GM18507 (cell line): Measurements from ENCODE around the gene LDB3.
"Not testable (repeated sequence)": the region's sequence is repeated elsewhere in the genome, so short reads cannot be mapped to it uniquely, and the experiment has no call there.

Experiments used
- DNase-seq: peaks from one replicate; pipeline ENCODE4 v3.0.0; 2011; ENCODE audit warnings: low read depth; ENCODE audit not compliant: insufficient read length; ENCODE audit errors: extremely low spot score
- FAIRE-seq: peaks from 2 replicates; lab custom pipeline; 2011; peaks lifted over from hg19 to GRCh38; lab: Jason Lieb, UNC

Gene LDB3, protein sequence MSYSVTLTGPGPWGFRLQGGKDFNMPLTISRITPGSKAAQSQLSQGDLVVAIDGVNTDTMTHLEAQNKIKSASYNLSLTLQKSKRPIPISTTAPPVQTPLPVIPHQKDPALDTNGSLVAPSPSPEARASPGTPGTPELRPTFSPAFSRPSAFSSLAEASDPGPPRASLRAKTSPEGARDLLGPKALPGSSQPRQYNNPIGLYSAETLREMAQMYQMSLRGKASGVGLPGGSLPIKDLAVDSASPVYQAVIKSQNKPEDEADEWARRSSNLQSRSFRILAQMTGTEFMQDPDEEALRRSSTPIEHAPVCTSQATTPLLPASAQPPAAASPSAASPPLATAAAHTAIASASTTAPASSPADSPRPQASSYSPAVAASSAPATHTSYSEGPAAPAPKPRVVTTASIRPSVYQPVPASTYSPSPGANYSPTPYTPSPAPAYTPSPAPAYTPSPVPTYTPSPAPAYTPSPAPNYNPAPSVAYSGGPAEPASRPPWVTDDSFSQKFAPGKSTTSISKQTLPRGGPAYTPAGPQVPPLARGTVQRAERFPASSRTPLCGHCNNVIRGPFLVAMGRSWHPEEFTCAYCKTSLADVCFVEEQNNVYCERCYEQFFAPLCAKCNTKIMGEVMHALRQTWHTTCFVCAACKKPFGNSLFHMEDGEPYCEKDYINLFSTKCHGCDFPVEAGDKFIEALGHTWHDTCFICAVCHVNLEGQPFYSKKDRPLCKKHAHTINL

DNA sequence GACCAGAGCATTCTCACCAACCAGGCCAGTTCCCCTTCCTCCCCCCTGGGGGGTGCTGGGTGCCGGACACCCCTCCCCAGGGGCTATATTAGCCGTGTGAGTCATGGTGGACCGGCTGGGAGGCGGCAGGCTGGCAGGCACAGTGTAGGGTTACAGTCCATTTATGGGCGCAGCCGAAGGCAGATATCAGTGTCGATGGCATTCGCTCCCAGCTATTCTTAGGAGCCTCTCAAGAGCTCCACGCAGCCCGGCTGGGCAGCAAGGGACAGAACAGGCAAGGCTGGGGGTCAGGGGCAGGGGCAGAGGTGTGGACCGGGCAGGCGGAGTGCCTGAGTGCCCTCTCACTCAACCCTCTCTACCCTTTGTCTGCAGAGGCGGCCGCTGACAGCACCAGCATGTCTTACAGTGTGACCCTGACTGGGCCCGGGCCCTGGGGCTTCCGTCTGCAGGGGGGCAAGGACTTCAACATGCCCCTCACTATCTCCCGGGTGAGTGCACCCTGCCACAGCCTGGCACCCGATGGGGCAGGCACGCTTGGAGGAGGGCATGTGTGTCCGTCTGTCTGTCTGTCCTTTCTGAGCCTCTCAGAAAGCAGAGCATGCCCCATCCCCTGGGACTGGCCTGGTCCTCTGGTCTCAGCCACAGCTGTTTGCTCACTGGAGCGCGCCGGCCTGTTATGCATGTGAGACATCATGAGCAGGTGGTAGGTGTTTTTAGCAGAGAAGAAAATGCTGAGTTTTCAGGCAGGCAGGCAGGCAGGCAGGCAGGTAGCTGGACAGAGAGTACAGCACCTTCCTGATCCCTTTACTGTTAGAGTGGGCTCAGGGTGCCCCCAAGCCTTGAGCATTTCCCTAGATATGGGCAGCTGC is at the start of gene LDB3:
LDB3 (plus strand) TSS at position 215 of the 869 bp plus-strand sequence; CDS start at position 396, 181 bp downstream.
- FAIRE-seq: peak; percentile 79

DNA sequence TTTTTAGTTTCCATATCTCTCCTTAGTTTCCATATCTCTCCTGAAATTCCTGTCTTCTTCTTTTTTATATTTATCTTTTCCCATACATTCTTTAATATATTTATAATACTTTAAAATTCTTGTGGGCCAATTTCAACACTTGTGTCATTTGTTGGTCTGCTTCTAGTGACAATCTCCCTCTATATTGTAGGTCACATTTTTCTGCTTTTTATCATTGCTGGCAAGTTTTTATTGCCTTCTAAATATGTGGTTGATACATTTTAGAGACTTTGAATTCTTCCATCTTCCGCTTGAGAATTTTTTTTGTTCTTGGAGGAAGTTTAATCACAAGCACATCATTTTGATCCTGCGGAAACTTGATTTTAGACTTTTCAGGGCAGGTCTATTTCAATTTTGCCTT is 40.0 kb upstream of the LDB3 start:
- DNase-seq (no peak), FAIRE-seq (no peak)

More for the DNA sequence above, at the start of gene LDB3:
- peak; percentile 48 for DNase-seq

DNA sequence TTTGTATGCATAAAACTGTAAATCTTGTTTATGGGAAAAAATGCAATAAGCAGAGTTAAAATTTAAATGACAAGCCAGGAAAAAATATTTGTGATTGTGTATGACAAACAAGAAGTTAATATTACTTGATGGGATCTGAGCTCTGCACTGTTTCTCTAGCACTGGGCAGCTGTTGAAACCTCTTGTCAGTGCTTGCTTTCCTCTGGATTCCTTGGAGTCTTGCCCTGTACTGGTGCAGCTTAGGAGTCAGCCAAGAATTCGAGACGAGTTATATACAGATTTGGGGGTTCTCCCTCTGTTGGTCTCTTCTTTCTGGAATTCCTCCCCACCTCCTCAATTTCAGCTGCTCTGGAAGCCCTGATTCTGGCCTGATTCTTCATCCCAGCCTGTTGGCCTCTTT is 38.2 kb upstream of the LDB3 start:
- FAIRE-seq: no peak
- DNase-seq: no peak

DNA sequence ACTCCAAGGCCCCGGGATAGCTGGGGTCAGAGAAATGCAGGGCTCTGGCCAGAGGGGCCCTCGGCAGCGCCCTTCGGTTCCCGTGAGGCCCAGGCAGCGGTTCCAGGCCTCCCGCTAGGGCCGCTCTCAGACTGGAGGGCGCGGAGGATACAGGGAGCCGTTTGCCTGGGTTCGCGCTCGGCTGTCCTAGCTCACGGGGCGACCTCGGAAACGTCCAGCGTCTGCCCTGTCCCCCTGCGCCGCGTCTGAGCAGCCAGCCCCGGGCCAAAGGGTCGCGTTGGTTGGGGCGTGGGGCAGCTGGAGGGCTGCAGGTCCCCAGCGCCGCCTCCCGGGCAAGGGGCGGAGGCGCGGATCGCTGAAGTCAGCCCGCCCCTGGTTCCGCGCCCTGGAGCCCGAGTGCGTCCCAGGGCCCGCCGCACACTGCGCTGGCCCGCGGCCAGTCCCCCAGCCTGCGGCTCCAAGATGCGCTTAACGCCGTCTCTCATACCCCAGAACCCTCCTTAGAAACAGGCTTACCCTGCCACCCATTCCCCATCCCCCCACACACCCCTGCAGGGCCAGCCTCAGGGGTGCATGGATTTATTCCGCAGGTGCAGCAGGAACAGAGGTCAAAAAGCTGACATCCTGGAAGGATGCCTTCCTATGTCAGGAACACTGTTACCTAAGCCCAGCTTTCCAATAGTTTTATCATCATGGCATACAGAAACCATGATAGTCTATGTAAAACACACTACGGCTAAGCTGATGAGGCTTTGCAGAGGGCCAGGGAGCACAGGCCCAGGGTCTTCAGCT is 36.1 kb upstream of the LDB3 start:
- DNase-seq (no peak), FAIRE-seq (no peak)

DNA sequence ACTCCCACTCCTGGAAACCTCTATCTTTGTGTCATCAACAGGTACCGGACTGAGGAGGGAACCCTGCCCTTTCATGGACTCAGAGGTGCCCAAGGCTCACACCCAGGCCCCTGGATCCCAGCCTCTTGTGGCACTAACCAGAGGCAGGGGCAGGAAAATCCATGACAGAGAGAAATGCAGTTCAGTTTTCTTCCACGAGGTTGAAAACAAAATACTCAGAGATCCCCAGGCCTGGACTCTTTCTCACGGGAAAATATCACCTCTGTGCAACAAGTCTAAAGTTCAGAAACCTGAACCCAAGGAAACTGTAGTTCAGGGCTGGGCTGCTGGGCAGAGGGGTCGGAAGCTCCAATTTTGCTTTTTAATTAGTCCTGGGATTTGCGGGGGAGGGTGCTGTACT is 35.4 kb upstream of the LDB3 start:
- DNase-seq (no peak), FAIRE-seq (no peak)

DNA sequence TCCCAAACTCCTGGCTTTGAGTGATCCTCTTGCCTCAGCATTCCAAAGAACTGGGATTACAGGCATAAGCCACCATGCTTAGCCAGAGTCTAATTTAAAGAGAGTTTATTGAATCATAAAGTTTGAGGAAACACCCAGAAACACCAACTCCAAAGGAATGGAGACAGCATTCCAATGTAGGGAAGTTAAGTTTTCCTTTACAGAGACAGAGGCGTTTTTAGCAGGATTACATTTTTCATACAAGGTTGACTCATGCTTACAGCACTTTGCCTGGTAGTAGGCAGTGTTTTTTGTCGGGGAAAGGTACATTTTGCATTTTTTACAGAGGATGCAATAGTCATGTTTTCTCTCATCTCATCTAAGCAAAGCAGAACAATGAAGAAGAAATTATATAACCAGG is 32.9 kb upstream of the LDB3 start:
- no peak for FAIRE-seq
- DNase-seq: no peak

DNA sequence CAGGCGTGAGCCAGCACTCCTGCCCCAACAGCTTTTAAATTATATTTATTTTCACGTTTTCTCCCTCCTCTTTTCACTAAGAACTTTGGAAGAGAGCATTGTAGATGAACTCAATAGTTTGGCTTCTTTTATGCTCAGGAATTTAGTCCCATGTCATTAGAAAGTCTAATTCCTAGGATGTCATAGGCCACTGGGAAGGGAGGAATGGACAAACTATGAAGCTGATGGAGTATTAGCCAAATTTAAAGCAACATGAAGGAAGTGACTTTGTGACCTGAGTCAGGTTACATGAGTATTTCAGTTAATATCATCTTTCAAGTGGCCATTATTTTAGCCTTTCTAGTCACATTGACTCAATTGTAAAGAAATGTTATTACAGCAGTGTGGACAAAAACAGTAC is 32.0 kb upstream of the LDB3 start:
- DNase-seq: no peak
- no peak for FAIRE-seq

DNA sequence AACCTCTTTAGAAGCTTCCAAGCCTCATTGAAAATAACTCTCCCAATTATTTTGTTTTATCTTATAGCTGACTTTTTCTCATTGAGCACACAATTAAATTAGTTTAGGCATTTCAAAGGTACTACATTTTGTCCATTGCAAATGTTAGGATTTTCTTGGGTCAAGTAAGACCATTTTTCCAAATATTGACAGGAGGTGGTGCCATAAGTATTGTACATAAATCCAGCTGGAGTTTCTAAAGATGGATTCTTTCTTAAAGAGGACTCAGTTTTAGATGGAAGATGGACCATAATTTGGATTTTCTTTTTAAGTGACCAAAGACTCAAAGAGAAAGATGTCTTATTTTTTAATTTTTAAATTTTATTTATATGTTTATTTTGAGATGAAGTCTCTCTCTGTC is 26.3 kb upstream of the LDB3 start:
- FAIRE-seq (no peak), DNase-seq (no peak)

DNA sequence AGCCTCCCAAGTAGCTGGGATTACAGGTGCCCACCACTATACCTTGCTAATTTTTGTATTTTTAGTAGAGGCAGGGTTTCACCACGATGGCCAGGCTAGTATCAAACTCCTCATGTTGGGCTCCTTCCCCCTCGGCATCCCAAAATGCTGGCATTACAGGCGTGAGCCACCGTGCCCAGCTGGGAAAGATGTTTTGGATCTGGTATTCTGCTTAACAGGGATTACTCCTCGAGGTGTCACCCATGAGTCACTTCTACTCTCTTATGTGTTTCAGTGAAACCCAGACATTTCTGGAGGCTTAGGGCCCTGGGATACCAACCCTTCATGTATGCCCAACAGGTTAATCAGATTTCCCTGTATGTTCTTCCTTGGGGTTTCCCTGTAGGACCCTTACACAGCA is 25.8 kb upstream of the LDB3 start:
- no peak for DNase-seq
- no peak for FAIRE-seq

DNA sequence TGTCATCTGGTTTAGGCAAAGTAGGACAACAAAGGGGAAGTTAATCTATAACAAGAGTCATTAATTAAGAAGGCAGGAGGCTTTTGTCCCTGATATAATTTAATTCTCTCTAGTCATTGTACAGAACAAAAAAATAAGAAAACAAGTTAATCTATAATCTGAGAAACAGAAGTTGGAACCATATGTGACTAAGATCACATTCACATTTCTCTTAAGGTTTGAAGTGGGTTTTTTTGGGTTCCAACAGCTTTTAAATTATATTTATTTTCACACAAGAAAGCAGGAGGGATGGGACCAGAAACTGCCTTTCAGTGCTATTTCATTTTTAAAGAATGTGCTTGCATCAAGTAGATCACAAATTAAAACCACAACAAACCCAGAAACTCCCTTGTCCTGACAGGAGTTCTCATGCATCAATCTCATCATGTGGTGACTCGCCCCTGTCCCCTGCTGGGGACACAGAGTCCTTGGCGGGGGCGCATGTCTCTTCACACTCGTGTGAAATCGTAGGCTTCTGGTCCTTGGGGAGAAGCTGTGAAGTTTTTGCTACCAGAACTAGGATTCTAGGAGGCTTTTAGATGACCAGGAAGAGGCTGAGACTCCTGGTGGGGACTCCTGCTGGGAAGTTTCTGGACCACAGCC is 24.0 kb upstream of the LDB3 start:
- FAIRE-seq (peak; percentile 75), DNase-seq (no peak)

DNA sequence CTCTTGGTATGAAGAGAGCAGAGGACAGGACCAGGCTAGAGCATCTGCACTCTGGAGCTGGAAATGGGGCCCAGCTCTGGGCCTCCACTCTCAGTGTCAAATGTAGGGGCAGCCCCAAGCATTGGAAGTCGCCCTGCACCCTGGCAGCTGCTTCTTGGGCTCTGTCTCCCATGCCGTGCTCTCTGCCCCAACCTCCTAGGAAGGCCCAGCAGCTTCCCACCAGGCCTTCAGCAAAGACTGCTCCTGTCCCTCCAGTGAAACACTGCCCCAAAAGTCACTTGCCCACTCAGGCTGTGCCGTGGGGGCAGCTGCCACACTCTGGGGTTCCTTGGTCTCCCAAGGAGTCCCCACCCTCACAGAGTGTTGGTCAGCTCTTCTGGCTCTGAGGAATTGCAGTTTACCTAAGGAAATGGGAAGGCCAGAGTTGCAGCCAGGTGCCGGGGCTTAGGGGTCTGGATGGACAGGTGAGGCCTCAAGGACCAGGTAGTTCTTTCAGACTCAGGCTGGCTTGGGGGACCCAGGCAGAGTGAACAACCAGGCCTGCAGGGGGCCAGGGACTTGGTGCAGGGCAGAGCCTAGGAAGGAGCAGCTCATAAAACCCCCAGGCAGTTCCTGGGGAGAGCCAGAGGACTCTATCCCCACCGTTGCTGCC is 23.4 kb upstream of the LDB3 start:
- no peak for FAIRE-seq
- DNase-seq: no peak

DNA sequence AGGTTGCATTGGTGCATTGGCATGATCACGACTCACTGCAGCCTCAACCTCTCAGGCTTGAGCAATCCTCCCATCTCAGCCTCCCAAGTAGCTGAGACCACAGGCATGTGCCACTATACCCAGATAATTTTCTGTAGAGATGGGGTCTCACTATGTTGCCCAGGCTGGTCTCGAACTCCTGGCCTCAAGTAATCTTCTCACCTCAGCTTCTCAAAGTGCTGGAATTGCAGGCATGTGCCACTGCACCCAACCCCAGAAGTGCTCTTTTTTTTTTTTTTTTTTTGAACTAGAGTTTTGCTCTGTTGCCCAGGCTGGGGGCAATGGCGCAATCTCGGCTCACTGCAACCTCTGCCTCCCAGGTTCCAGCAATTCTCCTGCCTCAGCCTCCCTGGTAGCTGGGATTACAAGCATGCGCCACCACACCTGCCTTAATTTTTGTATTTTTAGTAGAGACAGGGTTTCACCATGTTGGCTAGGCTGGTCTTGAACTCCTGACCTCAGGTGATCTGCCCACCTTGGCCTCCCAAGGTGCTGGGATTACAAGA is 22.6 kb upstream of the LDB3 start:
- not testable (repeated sequence) for FAIRE-seq, DNase-seq

DNA sequence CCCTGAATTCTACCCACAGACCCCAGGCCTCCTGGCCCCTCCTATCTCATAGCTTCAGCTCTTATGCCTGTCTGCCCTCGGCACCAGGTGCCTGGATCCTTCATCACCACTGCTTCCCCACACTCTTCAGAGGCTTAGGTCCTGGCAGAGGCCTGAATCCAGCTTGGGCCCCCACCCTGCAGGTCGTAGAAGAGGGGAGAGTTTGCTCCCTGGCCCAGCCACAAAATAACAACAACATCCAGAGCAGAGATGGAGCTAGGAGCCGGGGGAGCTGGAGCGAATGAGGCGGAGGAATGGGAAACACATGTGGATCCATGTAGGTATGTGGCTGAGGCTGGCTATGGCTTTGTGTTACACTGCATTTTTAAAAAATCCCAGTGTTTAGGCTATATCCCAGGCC is 21.8 kb upstream of the LDB3 start:
- no peak for FAIRE-seq

DNA sequence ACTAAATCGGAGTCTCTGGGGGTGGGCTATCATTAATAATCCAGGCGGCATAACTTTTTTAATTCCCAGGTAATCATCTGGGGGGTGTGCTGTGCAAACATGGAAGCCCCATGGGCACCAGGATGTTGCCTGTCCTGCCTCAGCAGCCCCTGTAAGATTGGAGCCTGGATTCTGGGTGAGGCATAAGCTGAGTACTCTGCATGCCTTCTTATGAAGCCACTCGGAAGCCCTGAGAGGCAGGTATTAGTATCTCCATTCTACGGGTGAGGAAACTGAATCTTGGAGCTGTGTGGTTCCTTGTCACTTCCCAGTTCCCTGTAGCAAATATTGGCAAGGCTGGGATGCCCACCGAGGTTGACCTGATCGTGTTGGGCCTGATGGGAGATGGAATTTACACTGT is 21.4 kb upstream of the LDB3 start:
- FAIRE-seq: no peak
- no peak for DNase-seq

More for the DNA sequence above, 21.8 kb upstream of the LDB3 start:
- DNase-seq: no peak

DNA sequence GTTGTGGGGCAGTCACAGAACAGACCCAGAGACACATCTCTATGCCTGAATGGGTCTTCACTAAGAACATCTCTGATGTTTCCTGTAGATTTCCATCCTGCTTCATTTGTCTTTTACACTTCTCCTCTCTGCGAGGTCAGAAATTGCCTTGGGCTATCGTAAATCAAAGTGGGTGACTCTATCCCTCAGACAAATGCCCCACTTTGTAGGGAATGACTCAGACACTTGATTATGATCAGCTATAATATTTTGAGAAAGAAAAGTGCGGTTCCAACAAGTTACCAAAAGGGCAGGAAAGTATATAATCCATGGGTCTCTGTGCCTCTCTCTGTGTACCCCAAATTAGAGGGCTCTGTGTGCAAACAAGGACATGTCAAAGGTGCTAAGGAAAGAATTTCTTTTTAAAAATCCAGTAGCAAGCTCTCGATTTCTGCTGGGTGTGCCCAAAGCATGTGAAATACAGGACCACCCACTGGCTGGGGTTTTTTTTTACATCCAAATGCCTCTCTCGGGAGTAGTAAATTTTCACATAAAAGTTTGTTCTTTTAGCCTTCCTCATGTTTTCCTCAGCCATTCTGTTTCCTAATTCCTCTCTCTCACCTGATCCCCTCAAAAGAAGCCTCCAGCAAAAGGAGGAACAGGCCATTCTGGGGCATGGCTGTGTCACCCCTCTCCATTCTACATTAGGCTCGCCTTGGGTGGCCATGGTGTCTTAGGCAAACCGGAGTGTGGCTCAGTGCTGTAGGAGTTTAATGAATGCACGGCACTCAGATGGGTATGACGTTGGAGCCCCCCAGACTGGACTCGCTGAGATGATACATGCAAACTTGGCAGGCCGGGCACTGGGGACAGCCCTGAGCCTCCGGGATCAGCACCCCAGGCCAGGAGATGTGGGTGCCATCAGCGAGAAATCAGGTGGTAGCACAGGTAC is 20.3 kb upstream of the LDB3 start:
- DNase-seq (no peak), FAIRE-seq (no peak)

DNA sequence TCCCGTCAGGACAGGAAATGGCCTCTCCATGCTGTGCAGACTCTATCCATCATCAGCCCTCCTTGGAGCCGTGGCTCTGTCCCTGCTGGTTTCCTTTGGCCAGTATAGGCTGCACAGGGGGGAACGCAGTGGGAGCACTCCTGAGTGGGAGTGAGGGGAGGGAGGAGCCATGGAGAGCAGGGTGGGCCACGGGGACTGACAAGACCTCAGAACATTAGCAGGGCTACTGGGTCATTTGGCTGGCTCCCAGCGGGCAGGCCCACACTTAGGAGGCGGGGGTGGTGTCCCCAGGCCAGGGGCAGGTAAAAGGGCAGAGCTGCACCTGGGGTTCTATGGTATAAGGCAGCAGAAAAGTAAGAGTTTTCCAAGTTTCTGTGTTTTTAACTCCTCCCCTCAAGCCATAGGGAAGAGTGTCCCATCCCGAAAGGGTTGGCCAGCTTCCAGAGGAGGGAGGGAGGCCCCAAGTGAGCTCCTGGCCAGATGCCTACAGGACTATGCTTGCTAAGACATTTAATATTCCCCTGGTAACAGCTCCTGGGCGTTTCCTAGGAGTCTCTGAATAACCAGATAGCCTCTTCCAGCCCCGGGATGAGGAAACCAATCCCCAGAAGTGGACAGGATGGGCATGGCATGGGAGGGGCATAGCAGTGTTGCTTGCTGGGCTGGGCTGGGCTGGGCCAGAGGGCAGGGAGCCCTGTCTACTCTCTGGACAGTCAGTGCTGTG is 19.4 kb upstream of the LDB3 start:
- FAIRE-seq: no peak
- DNase-seq: no peak
